Cerebellar nuclear complex (tissue), 1 donor: ENCODE data around the gene RDH14.

Source experiments
- DNase-seq, 2 experiments: peaks; one replicate each; lab custom pipeline; 2025; lab: John Stamatoyannopoulos, UW

Gene RDH14

DNA sequence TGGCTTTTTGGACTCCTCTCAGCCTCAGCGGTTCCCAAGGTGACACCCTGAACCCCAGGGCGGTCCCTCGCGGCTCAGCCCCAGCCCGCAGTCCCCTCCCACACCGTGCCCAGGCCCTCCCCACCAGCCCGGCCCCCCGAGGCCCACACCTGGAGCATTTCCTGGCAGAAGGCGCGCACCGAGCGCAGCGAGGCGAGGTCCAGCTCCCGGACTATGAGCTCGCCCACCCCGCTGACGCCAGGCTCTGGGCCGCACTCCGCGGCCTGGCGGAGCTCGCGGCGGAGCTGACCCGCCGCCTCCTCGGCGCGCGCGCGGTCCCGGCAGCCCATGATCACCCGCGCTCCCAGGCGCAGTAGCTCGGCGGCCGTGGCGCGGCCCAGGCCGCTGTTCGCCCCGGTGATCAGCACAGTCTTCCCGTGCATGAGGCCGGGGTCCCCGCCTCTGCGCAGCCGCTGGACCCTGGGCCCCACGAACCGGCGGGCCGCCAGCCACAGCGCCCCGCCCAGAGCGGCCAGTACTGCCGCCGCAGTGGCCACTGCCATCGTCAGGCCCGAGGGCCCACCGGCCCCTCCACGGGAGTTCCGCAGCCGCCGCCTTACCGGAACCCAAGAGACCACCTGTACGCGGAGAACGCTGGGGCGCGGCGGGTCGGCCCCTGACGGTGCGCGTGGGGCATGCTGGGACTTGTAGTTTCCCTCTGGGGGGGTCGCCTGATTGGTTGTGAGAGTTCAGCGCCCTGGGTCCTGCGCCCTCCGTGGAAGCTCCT is at the start of gene RDH14:
RDH14 (minus strand) TSS at position 623 of the 766 bp plus-strand sequence; CDS start at position 542, 81 bp downstream.
- DNase-seq: peak; percentile 39 to 81

DNA sequence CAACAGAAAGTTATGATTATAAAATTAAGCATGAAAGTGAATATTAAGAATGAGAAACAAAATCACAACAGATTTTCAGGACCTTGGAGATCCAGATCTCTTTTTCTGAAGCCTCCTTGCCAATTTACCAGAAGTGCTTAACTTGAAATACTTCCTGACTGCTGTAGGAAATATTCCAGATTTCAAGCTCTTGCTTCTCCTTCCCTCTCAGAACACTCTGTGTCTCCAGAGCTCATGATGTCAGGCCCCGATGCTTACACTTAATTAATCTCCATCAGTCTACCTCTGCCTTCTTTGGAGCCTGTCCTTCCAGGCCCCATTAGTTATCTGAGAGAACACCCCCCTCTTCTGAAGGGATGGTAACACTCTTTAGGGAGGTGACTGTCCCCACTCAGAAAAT is 49.6 kb upstream of the RDH14 start:
- no peak for DNase-seq

DNA sequence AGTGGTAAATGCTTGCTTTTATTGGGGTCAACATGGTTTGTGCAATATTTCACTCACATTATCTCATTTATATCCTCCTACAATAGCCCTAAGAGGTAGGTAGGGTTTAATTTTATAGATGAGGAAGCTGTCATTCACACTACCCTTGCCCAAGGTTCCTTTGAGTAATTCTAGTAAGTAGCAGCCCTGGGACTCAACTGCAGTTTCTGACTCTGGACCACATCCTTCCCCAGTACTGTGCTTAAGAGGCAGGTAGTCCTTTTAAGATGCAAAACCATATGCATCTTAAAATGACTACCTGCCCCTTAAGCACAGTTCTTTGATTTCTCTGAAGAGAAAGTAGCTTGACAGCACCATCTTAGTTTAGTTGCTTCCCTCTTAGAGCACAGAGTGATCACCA is 44.7 kb upstream of the RDH14 start:
- no peak for DNase-seq

GRCh38 chr2:18604531-18604885 is 44.1 kb upstream of the RDH14 start:
- no peak for DNase-seq

DNA sequence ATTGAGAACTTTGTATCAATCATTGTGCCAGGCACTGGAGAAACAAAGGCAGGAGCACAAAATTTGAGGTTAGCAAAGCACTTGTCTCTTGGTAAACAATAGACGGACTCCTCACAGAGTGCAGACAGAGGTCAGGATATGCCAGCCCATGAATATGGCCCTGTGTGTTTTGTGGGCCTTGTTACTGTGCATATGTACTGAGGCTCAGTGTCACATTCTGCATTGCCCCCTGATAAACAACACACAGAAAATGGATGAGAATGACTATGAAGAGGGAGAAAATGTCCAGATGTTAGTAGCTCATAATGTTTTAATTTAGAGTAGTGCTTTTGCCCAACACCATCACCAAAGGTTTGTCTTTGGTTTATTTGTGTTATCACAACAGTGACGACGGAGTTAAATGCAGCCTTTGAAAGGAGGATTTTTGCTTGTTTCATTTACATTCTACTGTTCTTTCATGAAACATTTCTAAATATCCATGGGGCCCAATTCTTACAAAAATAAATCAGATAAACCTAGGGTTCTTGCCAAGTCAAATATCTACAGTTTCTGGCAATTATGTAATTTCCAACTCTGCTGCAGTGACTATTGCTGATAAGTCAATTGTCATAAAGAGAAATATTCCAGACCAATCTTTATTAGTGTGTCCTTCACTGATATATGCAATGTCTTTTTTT is 43.5 kb upstream of the RDH14 start:
- DNase-seq: no peak

GRCh38 chr2:18602298-18602697 is 41.8 kb upstream of the RDH14 start:
- no peak for DNase-seq

DNA sequence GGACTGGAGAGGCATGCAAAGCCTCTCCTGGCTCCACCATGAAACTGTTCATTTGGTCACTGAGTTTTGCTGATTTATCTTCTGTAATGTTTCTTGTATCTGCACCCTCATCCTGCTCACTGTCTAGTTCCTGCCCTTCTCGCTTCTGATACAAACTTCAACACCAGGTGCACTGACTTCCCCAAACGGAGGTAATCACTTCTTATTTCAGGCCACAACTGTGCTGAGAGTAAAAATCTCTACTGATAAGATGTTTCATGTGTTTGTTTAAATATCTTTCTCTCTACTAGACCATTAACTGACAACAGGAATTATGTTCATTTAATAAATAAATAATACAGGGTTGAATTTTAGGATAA is 39.8 kb upstream of the RDH14 start:
- no peak for DNase-seq

GRCh38 chr2:18599509-18600254 is 39.2 kb upstream of the RDH14 start:
- no peak for DNase-seq

GRCh38 chr2:18598848-18599484 is 38.5 kb upstream of the RDH14 start:
- no peak for DNase-seq

DNA sequence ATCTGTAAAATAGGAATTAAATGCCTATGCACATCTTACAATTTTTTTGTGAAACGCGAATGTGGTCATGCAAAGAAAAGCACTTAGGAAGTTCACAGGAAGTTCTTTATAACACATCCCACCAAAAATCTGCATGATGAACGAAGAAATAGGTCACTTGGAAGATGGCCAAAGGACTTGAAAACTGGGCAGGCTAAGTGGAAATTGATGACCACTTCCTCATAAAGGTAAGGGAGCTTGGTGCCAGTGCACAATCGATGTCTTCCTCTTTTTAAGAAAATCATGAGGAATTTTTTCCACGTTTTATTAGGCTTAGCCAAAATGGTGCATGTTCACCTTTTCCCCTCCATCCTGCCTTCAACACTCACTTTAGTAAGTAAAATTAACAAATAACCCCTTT is 37.2 kb upstream of the RDH14 start:
- no peak for DNase-seq

- DNase-seq: no peak
Measured at GRCh38 chr2:18596993-18597392, 36.5 kb upstream of the RDH14 start.

DNA sequence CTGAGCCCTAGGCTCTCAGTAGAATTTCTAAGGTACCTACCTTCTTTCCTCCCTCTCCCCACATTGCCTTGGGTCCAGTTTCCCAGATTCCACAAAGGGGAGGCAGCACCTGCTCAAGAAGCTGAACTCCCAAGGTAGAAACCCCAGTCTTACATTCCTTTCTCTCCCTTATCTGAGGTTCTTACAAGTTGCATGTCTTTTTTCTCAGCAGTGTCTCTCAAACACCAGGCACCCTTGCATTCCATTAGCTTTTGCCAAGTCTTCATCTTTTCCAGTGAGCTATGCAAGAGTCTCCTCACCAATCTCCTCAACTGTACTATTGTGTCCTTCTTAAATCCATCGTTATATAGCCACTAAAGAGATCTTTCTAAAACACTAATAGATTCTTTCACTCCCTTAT is 33.0 kb upstream of the RDH14 start:
- DNase-seq: no peak

DNA sequence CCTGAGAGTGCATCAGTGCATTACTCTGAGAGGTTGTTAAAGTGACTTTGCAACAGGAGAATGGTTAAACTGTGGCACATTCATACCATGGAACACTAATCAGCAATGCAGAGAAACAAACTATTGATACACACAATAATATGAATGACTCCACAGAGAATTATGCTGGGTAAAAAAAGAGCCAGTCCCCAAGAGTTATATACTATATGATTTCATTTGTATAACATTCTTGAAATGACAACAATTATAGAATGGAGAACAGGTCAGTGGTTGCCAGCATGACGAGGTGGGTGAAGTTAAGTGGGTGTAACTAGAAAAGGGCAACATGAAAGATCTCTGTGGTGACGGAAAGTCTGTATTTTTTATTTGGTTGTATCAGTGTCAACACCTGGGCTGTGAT is 31.9 kb upstream of the RDH14 start:
- no peak for DNase-seq

DNA sequence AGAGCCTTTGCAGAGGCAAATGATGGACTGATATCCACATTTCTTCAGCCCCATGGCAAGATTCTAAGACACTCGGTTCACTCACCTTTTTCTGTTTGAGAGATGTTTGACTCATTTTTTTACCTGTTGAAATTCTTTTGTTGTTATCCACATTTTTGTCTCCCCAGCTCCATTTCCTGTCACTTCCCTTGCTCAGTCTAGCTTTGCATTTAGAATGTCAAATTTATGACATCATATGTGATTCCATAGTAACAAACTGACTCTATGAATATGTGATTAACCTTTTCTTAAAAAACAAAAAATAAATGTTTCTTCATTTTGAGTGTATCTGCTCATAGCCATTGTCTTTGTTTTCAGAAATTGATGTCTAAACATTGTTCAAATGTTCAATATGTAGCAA is 28.9 kb upstream of the RDH14 start, which contains the start of gene NT5C1B:
NT5C1B (minus strand) TSS at position 216 of the 400 bp plus-strand sequence; CDS start at position 115, 101 bp downstream.
- DNase-seq: no peak

DNA sequence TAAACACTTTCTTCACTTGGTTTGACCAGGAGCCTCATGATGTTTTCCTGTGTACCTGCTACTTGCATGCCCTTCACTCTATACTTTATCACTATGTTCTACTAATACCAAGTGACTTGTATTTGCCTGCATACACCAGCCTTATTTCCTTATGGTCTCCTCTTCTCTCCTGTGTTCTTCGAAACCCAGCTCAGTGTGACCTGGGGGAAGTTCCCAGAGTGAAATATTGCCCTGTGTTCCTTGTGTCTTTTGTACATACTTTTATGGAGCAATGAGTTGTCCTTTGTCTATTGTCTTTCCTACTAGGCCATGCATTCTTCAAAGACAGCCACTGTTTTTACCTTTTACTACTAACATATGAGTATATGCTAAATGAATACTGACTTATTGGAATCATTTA is 28.3 kb upstream of the RDH14 start:
- no peak for DNase-seq

- DNase-seq: no peak
Measured at GRCh38 chr2:18588049-18588448, 27.6 kb upstream of the RDH14 start.

- DNase-seq: no peak
Measured at GRCh38 chr2:18585526-18585925, 25.1 kb upstream of the RDH14 start.

GRCh38 chr2:18584608-18584954 is 24.1 kb upstream of the RDH14 start:
- DNase-seq: no peak

- no peak for DNase-seq
Measured at GRCh38 chr2:18583905-18584607, 23.6 kb upstream of the RDH14 start.

- DNase-seq: no peak
Measured at GRCh38 chr2:18580606-18581005, 20.2 kb upstream of the RDH14 start.

DNA sequence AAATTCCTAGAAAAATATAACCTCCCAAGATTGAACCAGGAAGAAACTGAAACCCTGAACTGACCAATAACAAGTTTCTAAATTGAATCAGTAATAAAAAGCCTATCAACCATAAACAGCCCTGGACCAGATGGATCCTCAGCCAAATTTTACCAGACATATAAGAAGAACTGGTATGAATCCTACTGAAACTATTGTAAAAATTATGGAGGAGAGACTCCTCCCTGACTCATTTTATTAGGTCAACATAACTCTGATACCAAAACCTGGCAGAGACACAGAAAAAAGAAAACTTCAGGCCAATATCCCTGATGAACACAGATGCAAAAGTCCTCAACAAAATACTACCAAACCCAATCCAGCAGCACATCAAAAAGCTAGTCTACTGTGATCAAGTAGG is 17.6 kb upstream of the RDH14 start:
- no peak for DNase-seq
